ENCODE measurements around the gene PSMD13.

Gene PSMD13

DNA sequence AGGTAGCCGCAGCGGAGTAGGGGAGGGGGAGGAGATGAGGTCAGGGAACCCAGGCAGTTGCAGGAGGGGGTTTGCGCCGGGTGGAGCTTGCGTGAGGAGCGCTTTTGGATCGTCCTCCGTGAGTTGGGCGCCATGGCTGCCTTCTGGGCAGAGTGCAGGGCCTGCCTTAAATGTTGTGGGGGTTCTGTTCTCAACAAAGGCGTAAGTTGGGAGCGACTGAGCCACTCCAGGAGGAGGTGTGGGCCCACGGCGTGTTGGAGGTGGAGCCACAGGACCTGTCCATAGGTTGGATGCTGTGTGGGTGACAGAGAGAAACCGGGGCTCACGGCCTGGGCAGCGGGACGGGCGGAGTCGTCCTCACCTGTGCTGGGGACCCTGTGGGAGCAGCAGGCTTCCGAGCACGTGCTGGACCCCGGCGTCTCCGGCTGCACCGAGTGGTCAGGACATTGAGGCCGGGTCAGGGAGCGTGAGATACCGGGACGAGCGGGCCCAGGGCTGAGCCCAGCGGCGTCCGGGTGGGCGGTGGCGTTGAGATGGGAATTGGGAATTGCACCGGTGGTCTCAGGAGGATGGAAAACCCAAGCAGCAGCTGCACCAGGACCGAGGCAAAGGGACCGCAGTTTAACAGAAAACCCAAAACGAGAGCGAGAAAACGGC is 51.2 kb downstream of the PSMD13 start:
- no peak for DNase-seq (ENCODE audit: low spot score)

DNA sequence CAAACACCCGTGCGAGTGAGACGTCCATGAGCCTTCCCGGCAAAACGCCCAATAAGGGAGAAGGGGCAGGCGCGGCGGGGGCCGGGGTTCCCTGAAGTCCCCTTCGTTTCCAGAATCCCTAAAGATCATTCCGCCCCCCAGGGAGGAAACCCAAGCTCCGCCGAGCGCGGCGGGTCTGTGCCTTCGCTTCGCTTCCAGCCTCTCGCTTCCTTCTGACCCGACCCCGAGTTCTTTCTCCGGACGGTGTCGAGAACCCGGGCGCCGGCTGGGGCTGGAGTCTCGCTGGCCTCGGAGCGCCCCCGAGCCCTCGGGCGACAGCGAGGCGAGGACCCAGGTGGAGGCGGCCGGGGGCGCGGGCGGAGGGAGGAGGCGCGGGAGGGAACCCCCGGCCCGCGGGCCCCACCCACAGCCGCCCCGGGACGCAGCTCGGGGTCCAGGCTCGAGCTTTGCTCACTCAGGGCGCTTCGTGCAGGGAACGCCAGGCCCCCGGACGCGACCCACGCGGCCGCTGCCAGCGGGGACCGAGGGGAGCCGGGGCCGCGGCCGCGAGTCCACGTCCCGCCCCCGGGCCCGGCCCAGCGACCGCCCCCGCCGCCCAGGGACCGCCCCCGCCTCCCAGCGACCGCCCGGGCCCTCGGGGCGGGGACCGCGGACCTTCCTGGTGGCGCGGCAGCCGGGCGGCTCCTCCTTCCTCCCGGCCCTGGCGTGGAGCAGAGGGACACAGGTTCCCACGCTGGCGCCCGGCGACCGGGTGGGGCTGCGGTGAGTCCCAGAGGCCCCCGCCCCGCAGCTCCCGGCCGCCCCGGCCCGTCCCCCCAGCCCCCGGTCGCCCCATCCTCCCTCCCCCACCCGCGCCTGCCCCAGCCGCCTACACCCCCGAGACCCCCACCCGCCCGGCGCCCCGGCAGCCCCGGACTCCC is 52.0 kb downstream of the PSMD13 start, which contains the start of gene PGGHG:
Gene PGGHG (plus strand): TSS at position 649 of the 920 bp plus-strand sequence. CDS start 691 bp downstream, outside the sequence.
- no peak for DNase-seq (ENCODE audit: low spot score)

DNA sequence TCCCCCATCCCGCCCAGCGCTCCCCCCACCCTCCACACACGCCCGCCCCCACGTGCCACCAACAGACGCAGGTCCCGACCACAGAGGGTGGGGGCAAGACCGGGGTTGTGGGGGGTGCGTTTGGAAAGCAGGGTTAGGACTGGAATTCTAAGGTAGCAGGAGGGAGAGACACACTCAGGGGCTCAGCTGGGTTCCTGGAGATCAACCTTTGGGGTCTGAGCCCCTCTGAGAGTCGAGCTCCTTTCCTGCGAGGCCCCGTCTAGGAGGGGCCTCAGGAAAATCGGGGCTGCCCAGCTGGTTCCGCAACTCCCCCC is 52.6 kb downstream of the PSMD13 start:
- DNase-seq (ENCODE audit: low spot score) = no peak

DNA sequence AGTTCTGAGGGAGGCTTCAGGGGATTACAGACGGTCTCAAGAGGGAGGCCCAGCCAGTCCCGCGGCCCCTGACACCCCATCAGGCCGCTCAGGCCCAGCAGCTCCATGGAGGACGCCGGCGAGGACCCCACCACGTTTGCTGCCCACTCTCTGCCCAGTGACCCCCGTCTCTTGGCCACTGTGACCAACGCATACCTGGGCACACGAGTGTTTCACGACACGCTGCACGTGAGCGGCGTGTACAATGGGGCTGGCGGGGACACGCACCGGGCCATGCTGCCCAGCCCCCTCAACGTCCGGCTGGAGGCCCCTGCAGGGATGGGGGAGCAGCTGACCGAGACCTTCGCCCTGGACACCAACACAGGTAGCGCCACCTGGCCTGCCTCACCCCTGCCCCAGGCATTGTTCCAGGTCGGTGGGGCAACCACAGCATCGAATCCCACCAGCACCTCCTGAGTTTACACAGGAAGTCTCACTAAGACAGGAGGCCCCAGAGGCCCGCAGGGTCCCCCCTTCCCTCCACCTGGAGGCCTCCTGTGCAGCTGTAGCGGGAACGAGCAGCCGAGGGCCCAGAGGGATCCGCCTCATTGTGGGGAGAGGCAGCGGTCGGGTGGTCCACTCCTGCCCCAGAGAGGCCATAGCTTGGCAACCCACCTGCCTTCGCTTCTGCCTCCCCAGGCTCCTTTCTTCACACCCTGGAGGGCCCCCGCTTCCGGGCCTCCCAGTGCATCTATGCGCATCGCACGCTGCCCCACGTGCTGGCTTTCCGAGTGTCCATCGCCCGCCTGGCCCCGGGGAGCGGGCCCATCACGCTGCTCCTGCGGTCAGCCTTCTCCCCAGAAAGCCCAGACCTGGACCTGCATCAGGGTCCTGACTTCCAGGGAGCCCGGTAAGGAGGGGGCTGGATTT is 53.2 kb downstream of the PSMD13 start:
- DNase-seq (ENCODE audit: low spot score) = no peak

DNA sequence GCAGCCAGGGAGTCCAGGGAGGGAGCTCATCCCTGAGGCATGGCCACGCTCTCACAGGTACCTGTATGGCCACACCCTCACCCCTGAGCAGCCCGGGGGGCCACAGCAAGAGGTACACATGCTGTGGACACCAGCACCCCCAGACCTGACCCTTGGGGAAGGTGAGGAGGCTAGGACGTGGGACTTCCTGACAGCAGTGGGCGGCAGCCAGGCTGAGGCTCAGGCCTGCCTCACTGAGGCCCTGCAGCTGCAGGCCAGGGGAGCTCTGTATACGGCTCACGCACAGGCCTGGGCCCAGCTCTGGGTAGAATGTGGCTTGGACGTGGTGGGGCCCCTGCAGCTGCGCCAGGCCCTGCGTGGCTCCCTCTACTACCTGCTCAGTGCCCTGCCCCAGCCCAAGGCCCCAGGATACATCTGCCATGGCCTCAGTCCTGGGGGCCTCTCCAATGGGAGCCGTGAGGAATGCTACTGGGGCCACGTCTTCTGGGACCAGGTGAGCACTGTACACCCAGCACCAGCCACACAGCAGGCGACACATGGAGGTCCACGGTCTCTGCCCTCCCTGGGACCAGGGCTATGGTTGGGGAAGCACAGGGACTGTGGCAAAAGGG is 54.0 kb downstream of the PSMD13 start:
- DNase-seq (ENCODE audit: low spot score) = no peak

DNA sequence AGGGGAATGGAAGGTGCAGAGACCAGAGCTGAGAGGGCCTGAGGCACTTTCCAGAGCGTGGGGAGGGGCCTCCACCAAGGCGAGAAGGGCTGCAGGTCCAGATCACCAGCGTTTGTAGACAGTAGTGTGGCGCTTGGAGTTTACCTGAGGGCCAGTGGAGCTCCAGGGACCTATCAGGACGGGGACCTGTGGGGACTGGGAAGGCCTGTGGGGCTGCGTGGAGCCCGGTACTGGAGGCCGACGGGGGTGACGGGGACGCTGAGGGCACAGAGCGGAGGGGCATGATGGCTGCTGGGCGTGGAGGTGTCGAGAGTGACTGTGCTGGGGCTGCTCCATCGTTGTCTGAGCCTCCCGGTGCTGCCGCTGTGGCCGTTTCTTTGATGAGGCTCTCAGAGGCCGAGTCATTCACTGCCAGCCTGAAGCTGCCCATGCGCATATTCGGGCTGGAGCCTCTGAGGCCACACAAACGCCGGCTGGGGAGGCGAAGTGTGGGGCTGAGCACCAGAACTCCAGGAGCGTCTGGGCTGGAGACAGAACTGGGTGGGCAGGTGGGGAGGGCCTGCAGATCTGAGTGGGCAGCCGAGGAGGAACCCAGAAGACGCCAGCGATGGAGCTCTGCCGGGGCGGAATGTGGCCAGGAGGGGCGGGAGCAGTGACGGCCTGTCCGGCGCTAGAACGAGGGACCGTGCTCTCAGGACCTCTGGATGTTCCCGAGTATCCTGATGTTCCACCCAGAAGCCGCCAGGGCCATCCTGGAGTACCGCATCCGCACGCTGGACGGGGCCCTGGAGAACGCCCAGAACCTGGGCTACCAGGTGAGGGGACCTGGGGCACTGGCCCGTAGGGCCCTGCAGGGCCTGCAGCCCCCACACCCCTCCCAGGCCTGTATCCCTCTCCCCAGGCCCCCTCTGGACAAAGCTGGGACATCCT is 54.8 kb downstream of the PSMD13 start:
- no peak for DNase-seq (ENCODE audit: low spot score)

DNA sequence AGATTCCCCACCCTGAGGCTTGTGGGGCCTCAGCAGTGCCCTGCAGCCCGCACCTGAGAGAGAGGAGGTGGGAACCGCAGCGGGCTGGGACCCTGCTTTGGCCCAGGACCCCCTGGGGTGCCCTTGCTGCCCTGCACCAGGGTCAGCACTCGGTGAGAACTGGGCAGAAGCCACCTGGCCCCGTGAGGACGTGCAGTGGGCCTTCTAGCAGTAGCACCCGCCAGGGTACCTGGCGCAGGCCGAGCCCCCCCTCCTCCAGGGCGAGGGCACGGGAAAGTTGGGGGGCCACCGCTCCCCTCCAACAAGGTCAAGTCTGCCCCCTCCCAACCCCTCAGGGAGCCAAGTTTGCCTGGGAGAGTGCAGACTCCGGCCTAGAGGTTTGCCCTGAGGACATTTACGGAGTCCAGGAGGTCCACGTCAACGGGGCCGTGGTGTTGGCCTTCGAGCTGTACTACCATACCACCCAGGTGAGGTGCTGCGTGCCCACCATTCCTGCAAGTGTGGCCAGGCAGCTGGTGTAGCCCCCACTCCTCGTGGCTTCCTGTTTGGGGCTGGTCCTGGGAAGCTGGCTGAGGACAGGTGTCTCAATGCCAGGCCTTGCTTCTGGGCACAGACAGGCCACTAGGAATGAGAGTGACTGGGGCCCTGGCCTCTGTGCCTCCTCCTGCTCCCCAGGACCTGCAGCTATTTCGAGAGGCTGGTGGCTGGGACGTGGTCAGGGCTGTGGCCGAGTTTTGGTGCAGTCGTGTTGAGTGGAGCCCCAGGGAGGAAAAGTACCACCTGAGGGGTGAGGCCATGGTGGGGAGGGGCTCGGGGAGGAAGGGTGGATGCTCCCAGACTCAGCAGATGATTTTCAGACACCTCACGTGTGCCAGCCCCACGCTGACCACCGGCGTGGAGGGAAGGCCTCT is 55.7 kb downstream of the PSMD13 start:
- DNase-seq (ENCODE audit: low spot score) = no peak

DNA sequence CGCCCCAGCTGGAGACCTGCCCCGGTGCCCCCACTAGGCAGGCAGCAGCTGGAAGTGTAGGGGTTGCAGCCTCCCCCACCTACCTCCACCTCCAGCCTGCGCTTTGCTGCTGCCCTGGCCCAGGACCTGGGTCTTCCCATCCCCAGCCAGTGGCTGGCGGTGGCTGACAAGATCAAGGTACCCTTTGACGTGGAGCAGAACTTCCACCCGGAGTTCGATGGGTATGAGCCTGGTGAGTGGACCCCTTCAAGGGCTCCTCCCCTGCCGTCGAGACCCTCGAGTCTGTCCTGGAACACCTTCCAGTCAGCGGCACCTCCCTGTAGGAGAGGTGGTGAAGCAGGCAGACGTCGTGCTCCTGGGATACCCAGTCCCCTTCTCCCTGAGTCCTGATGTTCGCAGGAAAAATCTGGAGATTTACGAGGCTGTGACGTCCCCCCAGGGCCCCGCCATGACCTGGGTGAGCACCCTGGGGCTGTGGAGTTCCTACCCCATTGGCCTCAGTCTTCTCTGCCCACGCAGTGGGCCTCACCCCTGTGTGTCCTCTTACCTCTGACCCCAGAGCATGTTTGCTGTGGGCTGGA is 56.6 kb downstream of the PSMD13 start:
- no peak for DNase-seq (ENCODE audit: low spot score)

DNA sequence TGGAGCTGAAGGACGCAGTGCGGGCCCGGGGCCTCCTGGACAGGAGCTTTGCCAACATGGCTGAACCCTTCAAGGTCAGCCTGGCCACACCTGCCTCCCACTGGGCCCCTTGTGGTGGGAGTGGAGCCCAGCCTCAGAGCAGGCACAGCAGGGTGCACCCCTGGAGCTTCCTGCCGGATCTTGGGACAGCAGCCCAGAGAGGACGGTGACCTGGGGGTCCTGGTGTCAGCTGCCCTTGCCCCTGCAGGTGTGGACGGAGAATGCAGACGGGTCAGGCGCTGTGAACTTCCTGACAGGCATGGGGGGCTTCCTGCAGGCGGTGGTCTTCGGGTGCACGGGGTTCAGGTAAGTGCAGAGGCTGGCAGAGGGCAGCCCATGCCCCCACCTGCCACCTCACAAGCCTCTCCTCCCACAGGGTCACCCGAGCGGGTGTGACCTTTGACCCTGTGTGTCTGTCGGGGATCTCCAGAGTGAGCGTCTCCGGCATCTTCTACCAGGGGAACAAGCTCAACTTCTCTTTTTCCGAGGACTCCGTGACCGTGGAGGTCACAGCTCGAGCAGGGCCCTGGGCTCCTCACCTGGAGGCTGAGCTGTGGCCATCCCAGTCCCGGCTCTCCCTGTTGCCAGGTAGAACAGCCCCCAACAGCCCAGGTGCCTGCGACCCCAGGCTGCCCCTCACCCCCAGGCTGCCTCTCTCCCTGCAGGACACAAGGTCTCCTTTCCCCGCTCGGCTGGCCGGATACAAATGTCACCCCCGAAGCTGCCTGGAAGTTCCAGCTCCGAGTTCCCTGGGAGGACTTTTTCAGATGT is 57.3 kb downstream of the PSMD13 start:
- no peak for DNase-seq (ENCODE audit: low spot score)

DNA sequence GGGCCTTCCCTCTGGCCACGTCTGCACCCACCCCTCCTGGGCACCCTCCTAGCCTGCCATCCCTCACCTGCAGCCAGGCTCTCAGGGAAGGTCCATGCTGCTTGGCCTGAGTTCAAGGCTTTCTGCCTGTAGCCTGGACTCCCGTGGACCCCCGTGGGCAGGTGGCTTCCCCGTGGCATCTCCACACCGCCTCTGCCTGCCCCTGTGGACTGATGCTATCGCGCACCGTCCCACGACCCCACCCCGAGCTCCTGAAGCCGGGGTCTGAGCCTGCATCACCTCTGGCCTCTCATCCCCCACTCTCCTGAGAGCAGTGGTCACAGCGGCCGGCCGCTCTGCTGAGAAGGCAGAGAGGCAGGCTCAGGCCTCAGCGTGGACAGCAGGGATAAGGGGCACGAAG is 58.0 kb downstream of the PSMD13 start:
- no peak for DNase-seq (ENCODE audit: low spot score)

DNA sequence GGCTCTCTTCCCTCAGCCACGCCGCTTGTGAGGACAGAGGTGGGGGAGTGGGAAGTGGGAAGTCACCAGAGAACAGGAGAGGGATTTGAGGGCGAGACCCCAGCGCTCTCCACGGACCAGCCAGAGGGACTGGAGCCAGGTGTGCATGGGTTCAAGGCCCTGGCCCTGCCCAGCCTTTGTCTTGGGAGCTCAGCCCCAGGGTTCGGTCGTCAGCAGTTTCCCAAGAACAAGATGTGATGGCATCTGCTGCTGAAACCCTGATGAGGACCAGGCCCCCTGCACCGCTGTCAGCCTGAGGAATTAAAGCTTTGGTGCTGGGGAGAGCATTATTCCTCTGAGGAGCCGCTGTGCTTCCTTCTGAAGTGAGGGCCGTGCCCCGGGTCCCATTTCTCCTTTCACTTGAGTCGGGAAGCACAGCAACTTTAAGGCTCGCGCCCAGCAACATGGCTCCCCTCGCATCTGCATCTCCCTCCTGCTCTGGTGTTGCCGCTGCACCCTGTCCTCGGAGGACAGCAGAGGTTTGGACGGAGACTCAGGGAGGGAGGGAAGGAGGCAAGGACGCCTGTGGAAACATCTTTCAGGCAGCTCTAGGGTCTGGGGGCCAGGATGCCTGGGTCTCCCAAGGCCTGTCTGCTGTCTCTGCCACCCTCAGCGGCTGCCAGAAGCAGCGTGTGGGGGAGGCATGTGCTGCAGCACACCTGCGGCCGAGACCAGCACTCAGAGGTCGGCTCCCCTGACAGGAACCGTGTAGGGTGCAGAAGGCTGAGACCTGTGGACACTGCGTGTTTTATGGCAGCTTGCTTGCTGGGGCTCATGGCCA is 58.8 kb downstream of the PSMD13 start:
- no peak for DNase-seq (ENCODE audit: low spot score)

DNA sequence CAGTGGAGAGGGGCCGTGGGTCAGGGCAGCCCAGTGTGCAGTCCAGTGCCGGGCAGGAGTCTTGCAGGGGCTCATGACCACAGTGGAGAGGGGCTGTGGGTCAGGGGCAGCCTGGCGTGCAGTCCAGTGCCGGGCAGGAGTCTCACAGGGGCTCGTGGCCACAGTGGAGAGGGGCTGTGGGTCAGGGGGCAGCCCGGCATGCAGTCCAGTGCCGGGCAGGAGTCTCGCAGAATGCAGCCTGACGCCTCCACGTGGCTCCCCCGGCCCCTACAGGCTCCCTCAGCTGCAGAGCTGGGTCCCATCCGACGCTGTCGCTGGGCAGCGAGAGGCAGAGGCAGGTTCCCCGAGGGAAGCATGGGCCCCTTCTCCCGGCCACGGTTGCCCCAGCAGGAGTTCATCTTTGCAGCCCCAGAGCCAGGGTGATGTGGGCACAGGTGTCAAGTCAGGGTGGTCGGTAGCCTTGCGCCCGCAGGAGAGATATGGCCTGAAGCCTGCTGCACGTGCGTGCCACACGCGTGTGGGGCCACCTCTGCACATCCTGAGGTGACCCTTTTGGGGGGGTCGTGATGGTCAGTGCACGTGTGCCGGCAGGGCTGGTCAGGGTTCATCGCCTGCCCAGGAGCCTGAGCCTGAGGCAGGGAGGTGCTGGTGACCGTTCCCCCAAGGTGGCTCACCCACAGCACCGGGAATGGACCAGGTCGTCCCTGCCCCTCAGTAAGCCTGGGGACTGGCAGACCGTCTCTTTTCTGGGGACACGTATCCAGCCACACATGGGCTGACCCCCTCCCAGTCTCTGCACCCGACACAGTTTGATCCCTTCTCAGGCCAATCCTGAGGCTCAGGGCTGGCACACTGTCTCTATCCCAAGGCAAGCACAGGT is 59.6 kb downstream of the PSMD13 start:
- DNase-seq (ENCODE audit: low spot score) = no peak

DNA sequence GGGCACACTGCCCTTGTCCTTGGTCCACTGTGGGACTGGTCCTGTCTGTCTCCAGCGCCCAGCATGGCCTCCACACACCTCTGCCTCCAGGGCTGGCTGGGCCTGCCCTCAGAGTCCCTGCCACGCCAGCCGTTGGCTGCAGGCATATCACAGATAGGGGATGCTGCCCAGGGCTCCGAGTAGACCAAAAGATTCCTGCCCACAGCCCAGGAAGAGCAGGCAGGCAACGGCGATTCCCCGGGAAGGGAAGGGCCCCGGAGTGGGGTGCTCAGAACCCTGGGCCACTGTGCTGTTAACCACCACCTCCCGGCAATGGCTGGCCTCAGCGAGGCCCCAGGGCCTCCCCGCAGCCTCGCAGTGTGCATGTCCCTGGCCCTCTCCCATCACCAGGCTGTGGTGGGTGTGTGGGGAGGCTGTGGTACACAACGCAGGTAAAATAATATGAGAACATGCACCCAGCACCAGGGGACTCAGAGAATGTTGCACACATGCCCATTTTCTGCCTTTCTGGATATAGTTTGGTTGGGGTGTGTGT is 60.3 kb downstream of the PSMD13 start:
- DNase-seq (ENCODE audit: low spot score) = no peak

DNA sequence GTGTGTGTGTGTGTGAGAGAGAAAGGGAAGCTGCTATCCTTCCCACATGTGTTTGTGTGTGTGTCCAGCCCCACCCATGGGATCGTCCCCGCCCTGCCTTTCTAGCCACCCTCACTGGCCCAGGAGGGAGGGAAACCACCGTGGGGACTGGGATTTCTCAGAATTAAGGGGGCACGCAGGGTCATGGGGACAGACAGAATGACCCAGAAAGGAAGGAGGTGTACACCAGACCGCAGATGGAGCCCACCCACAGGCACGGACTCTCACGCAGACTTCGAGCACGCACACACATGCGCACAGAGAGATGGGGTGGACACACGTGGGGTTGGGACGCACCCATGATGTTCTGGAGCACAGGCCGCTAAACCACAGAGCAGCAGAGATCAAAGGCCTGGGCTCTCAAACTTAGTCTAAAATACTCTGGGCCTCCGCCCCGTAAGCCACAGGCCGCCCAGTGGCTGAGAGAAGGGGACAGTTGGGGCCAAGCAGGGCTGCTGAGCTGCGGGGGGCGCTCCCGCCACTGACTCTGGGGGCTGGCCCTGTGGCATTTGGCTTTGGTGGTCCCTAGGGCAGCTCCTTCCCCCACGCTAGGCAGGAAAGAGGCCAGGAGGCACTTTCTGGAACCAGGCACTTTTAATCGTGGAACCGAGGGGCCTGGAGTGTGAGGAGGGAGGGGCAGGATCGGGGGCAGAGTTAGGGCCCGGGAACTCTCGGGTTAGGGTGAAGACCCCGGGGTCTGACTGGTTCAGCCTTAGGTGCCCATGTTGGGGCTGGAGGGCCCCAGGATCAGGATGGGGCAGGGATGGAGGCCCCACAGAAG is 61.0 kb downstream of the PSMD13 start:
- DNase-seq (ENCODE audit: low spot score) = no peak
